Endothelial cell of umbilical vein (primary cell): ENCODE data around the gene ATOSB. TPM values are rescaled to one million over a fixed set of nuclear protein-coding genes. Genes with fewer than 3 reads are reported as not detected.

Source experiments
- BruUV-seq: library from RNA; stranded (reverse); fragments of 400-500 nt; replicated peaks from 2 replicates; lab custom pipeline; 2021; lab: Mats Ljungman, UMichigan
- CTCF ChIA-PET: fragments of 300-600, 350-600 bp; sonication (Branson Sonifier 250); formaldehyde crosslinking; loops from one replicate; lab custom pipeline; 2021; ENCODE audit warnings: antibody characterized with exemption, inconsistent platforms; lab: Charles Lee
- POLR2A ChIA-PET: fragments of 300-600, 350-600 bp; sonication (Branson Sonifier 250); formaldehyde crosslinking; loops from one replicate; lab custom pipeline; 2021; ENCODE audit warnings: antibody characterized with exemption, inconsistent platforms; lab: Charles Lee
- DNase-seq: peaks from one replicate; pipeline ENCODE4 v3.0.0-alpha.2; 2011; ENCODE audit warnings: low read depth, low spot score
- FAIRE-seq: peaks from 2 replicates; lab custom pipeline; 2011; peaks lifted over from hg19 to GRCh38; lab: Jason Lieb, UNC
- H2AFZ ChIP-seq: 2 replicates; pipeline ENCODE4 v1.6.0; 2012; ENCODE audit warnings: low read depth, low read length, control low read depth, inconsistent platforms
- H3K27ac ChIP-seq: 2 replicates; pipeline ENCODE4 v1.5.1; 2011; ENCODE audit warnings: low read depth, mild to moderate bottlenecking, control low read depth, low read length, moderate library complexity; ENCODE audit not compliant: insufficient read depth
- H3K27me3 ChIP-seq, 2 experiments: 2 replicates each; pipeline versions ENCODE4 v1.6.0 to v1.6.1; 2011; ENCODE audit warnings: low read length in 2 of 2, mixed read lengths in 1 of 2; ENCODE audit not compliant: control insufficient read depth in 2 of 2, insufficient read depth in 2 of 2
- H3K36me3 ChIP-seq, 2 experiments: 2 replicates in 1 of 2; 3 replicates in 1 of 2; pipeline ENCODE4 v1.5.1; 2011; ENCODE audit warnings: low read length in 2 of 2, mild to moderate bottlenecking in 1 of 2, moderate library complexity in 1 of 2; ENCODE audit not compliant: control insufficient read depth in 2 of 2, insufficient read depth in 2 of 2; ENCODE audit errors: extremely low read depth in 1 of 2
- H3K4me1 ChIP-seq: 3 replicates; pipeline ENCODE4 v1.5.1; 2011; ENCODE audit warnings: mild to moderate bottlenecking, low read length; ENCODE audit not compliant: control insufficient read depth, insufficient read depth; ENCODE audit errors: extremely low read depth
- H3K4me2 ChIP-seq: 2 replicates; pipeline ENCODE4 v1.6.1; 2011; ENCODE audit warnings: low read length, control low read depth, mixed read lengths; ENCODE audit not compliant: insufficient read depth
- H3K4me3 ChIP-seq, 3 experiments: fragments of 200-600 bp in 1 of 3; sonication (generic), shearing (Covaris generic) in 1 of 3; replicated peaks in 1 of 3; 2 replicates each; pipeline ENCODE4 v1.5.1; 2011 to 2016; ENCODE audit warnings: control low read depth in 3 of 3, low read length in 3 of 3, mild to moderate bottlenecking in 2 of 3, inconsistent platforms in 1 of 3, low read depth in 1 of 3, moderate library complexity in 1 of 3; ENCODE audit not compliant: insufficient read depth in 1 of 3
- H3K79me2 ChIP-seq: 2 replicates; pipeline ENCODE4 v1.6.0; 2012; ENCODE audit warnings: low read length, inconsistent platforms; ENCODE audit not compliant: control insufficient read depth, insufficient read depth
- H3K9ac ChIP-seq: replicated peaks from 2 replicates; pipeline ENCODE3; 2011; ENCODE audit warnings: low read length, control low read depth; ENCODE audit not compliant: insufficient read depth; ENCODE audit errors: extremely low read depth
- H3K9me1 ChIP-seq: replicated peaks from 3 replicates; pipeline ENCODE4 v1.6.0; 2011; ENCODE audit warnings: mild to moderate bottlenecking, low read length; ENCODE audit not compliant: control insufficient read depth, insufficient read depth; ENCODE audit errors: extremely low read depth
- H3K9me3 ChIP-seq: replicated peaks from 2 replicates; pipeline ENCODE4 v1.5.1; 2012; ENCODE audit warnings: low read length, inconsistent platforms; ENCODE audit not compliant: control insufficient read depth, insufficient read depth
- H4K20me1 ChIP-seq: replicated peaks from 2 replicates; pipeline ENCODE3; 2011; ENCODE audit warnings: mild to moderate bottlenecking, low read length; ENCODE audit not compliant: control insufficient read depth, insufficient read depth; ENCODE audit errors: extremely low read depth
- EZH2 ChIP-seq: IDR thresholded peaks from 2 replicates; pipeline ENCODE4 v1.6.1; 2012; ENCODE audit warnings: borderline replicate concordance, low read depth, mild to moderate bottlenecking, moderate library complexity, low read length, inconsistent platforms; ENCODE audit not compliant: severe bottlenecking
- FOS ChIP-seq: IDR thresholded peaks from 2 replicates; pipeline ENCODE4 v1.6.1; 2011; ENCODE audit warnings: mild to moderate bottlenecking, low read length, moderate library complexity, borderline replicate concordance; ENCODE audit not compliant: insufficient read depth
- GATA2 ChIP-seq: IDR thresholded peaks from 2 replicates; pipeline ENCODE4 v1.7.0; 2011; ENCODE audit warnings: low read depth, mild to moderate bottlenecking, moderate library complexity, mixed read lengths, low read length; ENCODE audit not compliant: insufficient read length, insufficient read depth
- JUN ChIP-seq: IDR thresholded peaks from 2 replicates; pipeline ENCODE4 v1.6.1; 2011; ENCODE audit warnings: borderline replicate concordance, low read depth; ENCODE audit not compliant: insufficient read length, insufficient read depth
- MYC ChIP-seq: IDR thresholded peaks from one replicate; pipeline ENCODE4 v1.6.1; 2011; ENCODE audit warnings: mild to moderate bottlenecking, low read depth, low read length
- POLR2A ChIP-seq: IDR thresholded peaks from 2 replicates; pipeline ENCODE4 v1.6.1; 2012; ENCODE audit warnings: low read depth, mild to moderate bottlenecking, control low read depth, low read length
- POLR2AphosphoS5 ChIP-seq: IDR thresholded peaks from 2 replicates; pipeline ENCODE4 v1.6.1; 2012; ENCODE audit warnings: low read depth, mild to moderate bottlenecking, control low read depth, low read length, moderate library complexity; ENCODE audit not compliant: insufficient read depth
- dilution Hi-C: fragments of 300-500 bp; cut with MboI; formaldehyde crosslinking; loops from one replicate; pipeline ENCODE4 v1.15.0; 2019; ENCODE audit warnings: low sequenced_read_pairs; ENCODE audit not compliant: extremely low pct_ligation_motif_present
- intact Hi-C: fragments of 100-400 bp; cut with micrococcal nuclease; formaldehyde crosslinking; loops from one replicate; pipeline ENCODE4 v1.10.0; 2022
- polyA plus RNA-seq, 4 experiments: library from polyadenylated mRNA; depleted of rRNA in 3 of 4; stranded (reverse) in 3 of 4; unstranded in 1 of 4; fragments of >200 nt; gene quantifications; 2 replicates each; pipeline versions ENCODE4 v1.2.1 to v1.2.3, GENCODE V29; 2011 to 2012; ENCODE audit warnings: missing spikeins in 1 of 4
- total RNA-seq: library from RNA; stranded (reverse); gene quantifications from 2 replicates; pipeline ENCODE4 v1.2.3, GENCODE V29; 2021
- TF ChIP-seq, protein P1 (sequence below): IDR thresholded peaks from 2 replicates; pipeline ENCODE4 v1.6.1; 2011; ENCODE audit not compliant: insufficient read depth, insufficient read length
- TF ChIP-seq, protein P2 (sequence below), 2 donors: IDR thresholded peaks; 1 replicate in 1 of 2; 2 replicates in 1 of 2; pipeline ENCODE4 v1.5.1; 2011; ENCODE audit warnings: low read length in 2 of 2, mild to moderate bottlenecking in 2 of 2, moderate library complexity in 2 of 2, control low read depth in 1 of 2, inconsistent platforms in 1 of 2, low read depth in 1 of 2; ENCODE audit not compliant: insufficient read depth in 1 of 2; ENCODE audit errors: extremely low read depth in 1 of 2

Gene ATOSB
- total and polyA plus RNA-seq, 2 donors (not counting 3 experiments of a cell fraction or from before 2014, with no cell fraction given) = 34.7 to 58.0 TPM

DNA sequence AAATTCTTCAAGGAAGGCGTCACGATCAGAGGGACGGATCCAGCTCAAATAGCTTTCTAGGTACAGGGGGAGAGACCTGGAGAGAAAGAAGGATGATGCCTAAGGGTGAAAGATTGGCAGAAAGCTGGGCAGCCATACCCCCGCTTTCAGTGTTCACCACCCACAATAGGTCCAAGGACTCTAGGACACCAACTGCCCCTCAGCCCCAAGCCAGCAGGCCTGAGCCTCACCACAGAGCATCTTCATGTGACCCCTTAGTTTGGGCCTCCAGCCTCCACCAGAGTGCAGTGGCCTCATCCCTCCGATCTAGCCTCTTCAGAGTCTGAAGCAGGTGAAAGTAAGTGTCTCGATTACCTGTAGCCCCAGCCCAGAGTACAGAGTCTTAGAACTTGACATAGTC lies 41.5 kb downstream of the ATOSB start:
- POLR2A ChIA-PET = no interaction called here
- intact Hi-C loops (no loop called here), dilution Hi-C loops (no loop called here)
- BruUV-seq = no TSS peak
- Histone ChIP-seq H3K79me2 (peaks cover 53% of the 10 kb centered on the region), H3K4me2 (no peak overlapping the region), H3K9me3 (no peaks in the 10 kb centered on the region), H2AFZ (no peak overlapping the region), H3K27me3 (no peaks in the 10 kb centered on the region), H3K4me1 (peaks cover 32% of the 10 kb centered on the region), H4K20me1 (peaks cover 6% of the 10 kb centered on the region), H3K4me3 (no peak overlapping the region), H3K27ac (no peak overlapping the region), H3K9me1 (no peaks in the 10 kb centered on the region), H3K36me3 (peaks cover 0 to 9% of the 10 kb centered on the region in 2 experiments), H3K9ac (no peak overlapping the region)
- FAIRE-seq = no peak
- no peak for TF ChIP-seq POLR2AphosphoS5
- no peak for TF ChIP-seq GATA2
- TF ChIP-seq POLR2A = no peak
- no peak for TF ChIP-seq FOS
- TF ChIP-seq EZH2 = no peak
- no peak for TF ChIP-seq MYC
- TF ChIP-seq, protein P1, sequence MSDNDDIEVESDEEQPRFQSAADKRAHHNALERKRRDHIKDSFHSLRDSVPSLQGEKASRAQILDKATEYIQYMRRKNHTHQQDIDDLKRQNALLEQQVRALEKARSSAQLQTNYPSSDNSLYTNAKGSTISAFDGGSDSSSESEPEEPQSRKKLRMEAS = no peak
- TF ChIP-seq, protein P2, sequence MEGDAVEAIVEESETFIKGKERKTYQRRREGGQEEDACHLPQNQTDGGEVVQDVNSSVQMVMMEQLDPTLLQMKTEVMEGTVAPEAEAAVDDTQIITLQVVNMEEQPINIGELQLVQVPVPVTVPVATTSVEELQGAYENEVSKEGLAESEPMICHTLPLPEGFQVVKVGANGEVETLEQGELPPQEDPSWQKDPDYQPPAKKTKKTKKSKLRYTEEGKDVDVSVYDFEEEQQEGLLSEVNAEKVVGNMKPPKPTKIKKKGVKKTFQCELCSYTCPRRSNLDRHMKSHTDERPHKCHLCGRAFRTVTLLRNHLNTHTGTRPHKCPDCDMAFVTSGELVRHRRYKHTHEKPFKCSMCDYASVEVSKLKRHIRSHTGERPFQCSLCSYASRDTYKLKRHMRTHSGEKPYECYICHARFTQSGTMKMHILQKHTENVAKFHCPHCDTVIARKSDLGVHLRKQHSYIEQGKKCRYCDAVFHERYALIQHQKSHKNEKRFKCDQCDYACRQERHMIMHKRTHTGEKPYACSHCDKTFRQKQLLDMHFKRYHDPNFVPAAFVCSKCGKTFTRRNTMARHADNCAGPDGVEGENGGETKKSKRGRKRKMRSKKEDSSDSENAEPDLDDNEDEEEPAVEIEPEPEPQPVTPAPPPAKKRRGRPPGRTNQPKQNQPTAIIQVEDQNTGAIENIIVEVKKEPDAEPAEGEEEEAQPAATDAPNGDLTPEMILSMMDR (IDR thresholded peaks at IDR 0.05; ENCODE audit: extremely low read depth in 1 of 2, insufficient read depth in 1 of 2, low read depth in 1 of 2, low read length in 2 of 2) = no peak
- no peak for TF ChIP-seq JUN
- CTCF ChIA-PET = no interaction called here
- no peak for DNase-seq
